Measurements from ENCODE around the gene SLC9A3.
A peak's percentile ranks its signal among the peaks of the same experiment; 100 is the strongest.
"Not testable (repeated sequence)": the region's sequence is repeated elsewhere in the genome, so short reads cannot be mapped to it uniquely, and the experiment has no call there.

SLC9A3 gene

GRCh38 chr5:524973-525761 is 918 bp upstream of the SLC9A3 start:
- no peak for DNase-seq

DNA sequence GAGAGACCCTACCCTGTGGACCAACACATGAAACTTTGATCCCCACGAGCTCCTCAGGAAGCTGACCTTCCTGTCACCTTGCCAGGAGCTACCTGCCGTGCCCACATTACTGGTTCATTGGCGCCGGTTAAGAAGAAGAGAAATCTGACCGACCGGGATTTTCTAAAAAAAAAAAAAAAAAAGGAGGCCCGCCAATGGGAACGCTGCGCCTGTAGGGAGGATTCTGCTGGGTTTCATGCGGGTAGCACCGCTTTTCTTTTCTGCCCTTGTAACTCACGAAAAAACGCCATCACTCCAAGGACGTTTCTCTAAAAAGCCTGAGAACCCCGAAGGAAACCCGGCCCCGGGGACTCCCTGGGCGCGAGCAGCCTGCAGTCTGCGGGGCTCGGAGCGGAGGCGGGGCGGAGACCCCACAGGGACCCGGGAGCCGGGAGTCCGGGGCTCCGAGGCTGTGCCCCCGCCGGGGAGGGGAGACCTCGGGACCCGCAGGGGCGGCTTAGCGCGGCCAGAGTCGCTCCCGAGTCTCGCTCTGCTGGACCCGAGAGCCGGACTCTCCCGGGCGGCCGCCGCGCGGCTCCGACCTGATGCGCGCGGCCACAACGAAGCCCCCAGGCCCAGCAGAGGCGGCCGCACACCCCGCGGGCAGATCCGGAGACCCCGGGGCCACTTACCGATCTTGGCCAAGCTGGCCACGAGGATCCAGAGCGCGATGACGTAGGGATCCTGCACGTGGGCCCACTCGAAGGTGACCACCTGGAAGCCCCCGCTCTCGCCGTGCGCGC is 617 bp downstream of the SLC9A3 start:
- DNase-seq: no peak

- peak; percentile 83 to 87 for DNase-seq
Measured at GRCh38 chr5:522899-523440, 1.3 kb downstream of the SLC9A3 start.

GRCh38 chr5:522116-522515 is 2.1 kb downstream of the SLC9A3 start:
- peak; percentile 25 to 60 for DNase-seq

- DNase-seq: no peak
Measured at GRCh38 chr5:521680-522079, 2.6 kb downstream of the SLC9A3 start.

DNA sequence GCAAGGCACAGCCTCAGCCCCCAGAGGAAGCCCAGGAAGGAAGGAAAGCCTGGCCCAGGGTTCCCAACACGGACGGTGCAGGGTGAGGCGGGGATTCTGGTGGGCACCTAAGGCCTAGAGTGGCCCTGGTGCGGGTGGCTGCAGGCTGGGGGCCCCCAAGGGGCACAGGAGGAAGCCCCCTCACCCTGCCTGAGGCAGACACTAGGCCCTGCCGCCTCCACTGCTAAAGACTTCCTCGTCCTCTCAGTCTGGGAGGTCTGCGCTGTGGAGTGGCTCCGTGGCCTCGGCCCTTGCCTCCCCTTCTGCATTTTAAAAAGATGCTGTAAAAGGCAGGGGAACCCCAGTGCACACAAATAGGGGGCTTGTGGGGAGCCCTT is 3.4 kb downstream of the SLC9A3 start:
- no peak for DNase-seq

- no peak for DNase-seq
Measured at GRCh38 chr5:520196-520849, 3.9 kb downstream of the SLC9A3 start.

DNA sequence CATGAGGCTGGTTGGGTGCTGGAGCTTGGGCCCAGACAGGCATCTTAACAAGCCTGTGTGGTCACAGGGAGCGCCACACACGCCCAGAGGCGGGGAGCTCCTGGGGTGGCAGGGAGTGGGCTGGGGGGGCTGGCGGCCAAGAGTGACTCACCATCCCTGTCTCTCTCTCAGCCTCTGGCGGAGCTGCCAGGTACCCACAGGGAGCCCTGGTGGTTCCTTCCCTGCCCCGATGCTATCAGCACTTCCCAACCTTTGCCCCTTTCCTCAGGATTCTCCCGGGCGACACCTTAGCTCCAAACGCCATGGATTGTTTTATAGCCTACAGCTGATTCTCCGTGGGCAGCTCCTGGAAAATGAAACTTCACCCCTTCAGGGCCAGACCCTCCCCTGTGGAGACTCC is 5.5 kb downstream of the SLC9A3 start:
- DNase-seq: no peak

DNA sequence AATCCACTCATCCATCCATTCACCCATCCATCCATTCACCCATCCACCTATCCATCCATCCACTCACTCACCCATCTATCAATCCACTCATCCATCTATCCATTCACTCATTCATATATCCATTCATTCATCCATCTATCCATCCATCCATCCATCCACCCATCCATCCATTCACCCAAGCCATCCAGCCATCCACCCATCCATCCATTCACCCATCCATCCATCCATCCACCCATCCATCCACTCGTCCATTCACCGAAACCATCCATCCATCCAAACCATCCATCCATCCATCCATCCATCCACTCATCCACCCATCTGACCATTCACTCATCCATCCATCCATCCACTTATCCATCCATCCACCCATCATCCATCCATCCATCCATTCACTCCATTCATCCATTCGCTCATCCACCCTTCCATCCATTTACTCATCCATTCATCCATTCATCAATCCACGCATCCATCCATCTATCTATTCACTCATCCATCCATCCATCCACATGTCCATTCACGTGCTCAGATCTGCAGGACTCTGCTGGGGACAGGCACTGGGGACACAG is 6.6 kb downstream of the SLC9A3 start:
- no peak for DNase-seq

DNA sequence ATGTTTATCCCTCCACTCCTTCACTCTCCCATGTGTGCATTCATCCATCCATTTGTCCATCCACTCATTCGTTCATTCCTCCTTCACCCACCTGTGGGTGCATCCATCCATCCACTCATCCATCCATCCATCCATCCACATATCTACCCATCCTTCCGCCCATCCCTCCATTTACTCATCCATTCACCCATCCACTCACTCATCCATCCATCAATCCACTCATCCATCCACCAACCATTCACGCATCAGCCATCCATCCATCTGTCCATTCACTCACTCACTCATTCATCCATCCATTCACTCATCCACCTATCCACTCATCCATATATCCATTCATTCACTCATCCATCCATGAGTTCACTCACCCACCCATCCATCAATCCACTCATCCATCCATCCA is 7.3 kb downstream of the SLC9A3 start:
- no peak for DNase-seq

DNA sequence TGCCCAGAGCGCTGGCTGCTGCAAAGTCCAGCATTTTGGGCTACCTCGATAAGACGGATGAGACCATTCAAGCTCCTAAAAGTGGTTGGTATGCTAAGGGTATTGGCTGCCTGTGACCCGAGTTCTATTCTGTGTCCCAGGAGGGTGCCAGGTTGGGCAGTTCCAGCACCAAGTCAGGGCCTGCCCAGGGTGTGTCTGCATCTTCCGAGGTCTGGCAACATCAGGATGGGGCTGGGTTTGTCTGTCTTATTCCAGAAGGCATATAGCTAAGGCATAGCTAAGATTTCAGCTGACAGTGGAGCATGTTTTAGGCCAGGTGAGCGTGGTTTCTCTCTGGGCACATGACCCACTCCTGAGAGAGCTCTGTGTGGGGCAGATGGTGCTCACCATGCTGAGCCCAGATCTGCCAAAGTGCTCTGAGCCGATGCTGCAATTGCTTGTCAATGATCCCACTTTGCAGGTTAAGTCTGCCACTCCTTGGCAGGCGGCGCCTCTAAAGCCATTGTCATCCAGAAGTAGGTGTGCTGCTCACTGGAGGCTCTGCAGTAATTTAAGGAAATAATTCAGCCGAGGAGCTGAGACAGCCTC is 7.8 kb downstream of the SLC9A3 start:
- DNase-seq: no peak

DNA sequence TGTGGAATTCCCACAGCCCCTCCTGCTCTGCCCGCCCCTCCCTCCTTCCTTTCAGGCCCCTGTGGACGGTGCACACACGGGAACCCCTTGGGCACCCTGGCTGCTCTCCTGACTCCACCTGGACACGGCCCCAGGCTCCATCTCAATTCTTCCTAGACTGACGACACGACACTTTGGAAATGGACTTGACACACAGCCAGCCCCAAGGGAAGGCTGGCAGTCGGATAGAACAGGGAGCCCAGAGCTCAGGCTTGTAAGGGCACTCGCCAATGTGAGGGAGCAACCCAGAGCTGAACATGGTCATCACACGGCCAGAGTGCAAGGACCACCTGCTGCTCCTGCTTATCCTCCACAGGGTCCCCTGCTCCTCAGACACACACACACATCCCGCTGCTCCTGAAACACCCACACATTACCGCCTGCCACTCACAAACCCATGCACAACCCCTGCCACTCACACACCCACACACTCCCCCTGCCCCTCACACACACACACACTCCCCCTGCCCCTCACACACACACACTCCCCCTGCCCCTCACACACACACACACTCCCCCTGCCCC is 8.9 kb downstream of the SLC9A3 start:
- DNase-seq: no peak

DNA sequence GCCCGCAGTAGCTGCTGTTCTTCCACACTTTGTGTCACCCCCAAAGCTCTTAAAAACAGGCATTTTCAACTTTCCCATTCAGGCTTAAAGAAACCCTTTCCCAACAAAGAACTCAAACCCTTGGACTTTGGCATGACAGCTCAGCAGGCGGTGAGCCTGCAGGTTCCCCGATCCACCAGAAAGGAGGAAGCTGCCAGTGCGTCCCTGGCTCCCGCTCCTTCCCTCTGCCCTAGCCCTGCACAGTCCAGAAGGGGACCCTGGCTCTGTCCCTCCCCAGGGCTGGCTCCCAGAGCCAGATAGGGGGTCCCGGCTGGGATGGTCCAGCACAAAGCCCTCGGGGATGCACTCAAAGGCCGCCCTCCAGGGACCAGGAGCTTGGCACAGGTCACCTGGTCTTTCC is 9.6 kb downstream of the SLC9A3 start:
- no peak for DNase-seq

DNA sequence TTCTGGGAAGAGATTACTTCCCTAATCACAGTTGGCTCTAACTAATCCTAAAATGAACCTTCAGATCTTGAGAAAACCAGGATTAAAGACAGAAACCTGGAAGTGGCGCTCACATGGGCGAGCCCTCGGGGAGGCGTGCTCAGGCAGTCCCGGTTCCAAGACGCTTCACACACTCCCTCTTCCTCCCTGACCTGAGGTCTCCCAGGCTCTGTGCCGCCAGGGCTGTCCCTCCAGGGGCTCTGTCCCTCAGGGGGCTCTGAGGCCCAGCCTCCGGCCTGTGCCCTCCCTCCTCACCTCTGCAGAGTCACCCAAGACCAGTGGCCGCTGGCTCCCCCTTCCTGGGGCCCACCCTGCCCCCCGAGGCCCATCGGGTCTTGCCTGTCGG is 10.2 kb downstream of the SLC9A3 start:
- DNase-seq: no peak

- no peak for DNase-seq
Measured at GRCh38 chr5:513216-514100, 10.8 kb downstream of the SLC9A3 start.

GRCh38 chr5:511476-511875 is 12.8 kb downstream of the SLC9A3 start:
- no peak for DNase-seq

DNA sequence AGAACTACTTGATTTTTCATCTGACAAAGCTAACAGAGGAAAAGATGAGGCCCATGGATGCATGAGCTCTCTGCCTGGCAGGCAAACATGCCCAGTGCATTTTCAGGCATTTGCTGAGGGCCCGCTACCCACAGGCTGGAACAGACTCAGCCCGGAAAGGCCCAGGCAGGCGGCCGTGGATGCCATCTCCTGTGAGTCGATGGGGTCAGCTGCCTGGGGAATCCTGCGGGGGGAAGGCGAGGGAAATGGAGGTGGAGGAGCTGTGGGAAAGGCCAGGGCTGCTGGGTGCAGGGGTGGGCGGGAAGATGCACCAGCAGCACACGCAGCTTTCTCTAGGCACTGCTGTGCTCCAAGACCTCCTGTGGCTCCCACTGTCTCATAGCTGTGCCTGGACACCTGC is 13.7 kb downstream of the SLC9A3 start:
- no peak for DNase-seq

DNA sequence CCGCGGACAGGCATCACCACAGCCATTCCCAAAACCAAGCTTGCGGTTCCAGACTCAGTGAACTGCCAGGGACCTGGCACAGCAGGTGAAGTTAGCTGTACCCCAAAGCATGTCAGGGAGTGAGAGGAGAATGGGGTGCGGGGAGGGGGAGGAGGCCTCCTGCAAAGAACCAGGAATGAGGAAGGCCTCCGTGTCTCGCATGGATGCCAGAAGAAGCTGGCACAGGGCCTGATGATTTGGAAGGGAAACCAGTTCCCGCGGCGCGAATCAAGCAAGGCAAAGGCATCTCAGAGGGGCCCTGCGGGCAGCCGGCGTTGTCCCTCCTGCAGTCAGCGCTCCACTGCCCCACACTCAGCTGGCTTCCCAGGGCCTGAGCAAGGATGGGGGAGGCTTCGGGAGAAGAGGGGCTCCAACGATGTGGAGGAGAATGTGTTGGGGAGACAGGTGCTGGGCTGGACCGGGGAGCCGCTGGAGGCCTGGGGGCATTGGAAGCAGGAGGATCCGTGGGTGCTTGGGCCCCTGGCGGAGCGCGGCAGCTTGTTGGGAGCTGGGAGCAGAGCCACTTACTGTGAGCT is 14.6 kb downstream of the SLC9A3 start:
- no peak for DNase-seq

DNA sequence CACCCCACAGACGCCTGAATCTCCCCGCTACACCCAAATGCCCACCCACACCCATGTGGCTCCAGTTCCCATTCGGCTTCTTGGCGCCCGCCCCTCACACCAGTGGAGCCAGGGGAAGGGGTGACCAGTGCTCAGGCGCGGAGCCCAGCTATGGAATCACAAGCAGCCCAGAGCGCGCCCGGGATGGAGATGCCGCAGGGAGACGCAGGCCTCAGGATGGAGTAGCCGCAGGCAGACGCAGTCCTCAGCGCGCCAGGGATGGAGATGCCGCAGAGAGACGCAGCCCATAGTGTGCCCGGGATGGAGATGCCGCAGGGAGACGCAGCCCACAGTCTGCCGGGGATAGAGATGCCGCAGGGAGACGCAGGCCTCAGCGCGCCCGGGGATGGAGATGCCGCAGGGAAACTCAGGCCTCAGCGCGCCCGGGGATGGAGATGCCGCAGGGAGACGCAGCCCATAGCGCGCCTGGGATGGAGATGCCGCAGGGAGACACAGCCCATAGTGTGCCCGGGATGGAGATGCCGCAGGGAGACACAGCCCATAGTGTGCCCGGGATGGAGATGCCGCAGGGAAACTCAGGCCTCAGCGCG is 16.2 kb downstream of the SLC9A3 start:
- DNase-seq: not testable (repeated sequence)

DNA sequence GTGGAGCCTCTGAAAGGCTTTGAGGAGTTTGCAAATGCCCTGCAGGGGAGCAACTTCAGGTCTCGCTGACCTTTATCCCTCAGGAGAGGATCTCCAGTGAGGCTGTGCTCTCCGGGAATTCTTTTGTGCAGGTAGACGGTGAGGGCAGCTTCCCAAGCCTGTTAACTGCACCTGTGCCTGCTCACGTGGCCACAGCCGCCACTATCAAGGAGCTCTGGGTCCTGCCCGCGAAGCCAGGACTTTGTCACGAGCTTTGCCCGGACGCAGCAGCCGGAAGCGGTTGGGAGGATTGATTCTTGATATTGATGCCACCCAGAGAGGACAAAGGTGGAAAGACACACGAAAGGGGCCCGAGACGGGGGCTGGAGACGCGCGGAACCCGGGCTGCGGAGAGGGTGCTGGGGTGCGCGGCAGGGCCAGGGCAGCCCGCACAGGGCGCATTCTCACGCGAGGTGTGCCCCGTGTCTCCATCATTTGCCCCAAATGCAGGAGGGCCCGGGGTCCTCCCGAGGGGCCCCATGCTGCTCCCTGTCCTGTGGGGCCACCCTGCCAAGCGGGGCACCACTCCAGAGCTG is 18.2 kb downstream of the SLC9A3 start:
- DNase-seq: no peak
